HG02623 (cell line): ENCODE data around the gene OR1S1.
"Not testable (repeated sequence)": the region's sequence is repeated elsewhere in the genome, so short reads cannot be mapped to it uniquely, and the experiment has no call there.

Experiments
- ATAC-seq: cut with Tn5 transposase; IDR thresholded peaks from one replicate; pipeline ENCODE4 v1.9.1; 2021; ENCODE audit warnings: moderate library complexity; ENCODE audit not compliant: unreplicated experiment

OR1S1 gene

DNA sequence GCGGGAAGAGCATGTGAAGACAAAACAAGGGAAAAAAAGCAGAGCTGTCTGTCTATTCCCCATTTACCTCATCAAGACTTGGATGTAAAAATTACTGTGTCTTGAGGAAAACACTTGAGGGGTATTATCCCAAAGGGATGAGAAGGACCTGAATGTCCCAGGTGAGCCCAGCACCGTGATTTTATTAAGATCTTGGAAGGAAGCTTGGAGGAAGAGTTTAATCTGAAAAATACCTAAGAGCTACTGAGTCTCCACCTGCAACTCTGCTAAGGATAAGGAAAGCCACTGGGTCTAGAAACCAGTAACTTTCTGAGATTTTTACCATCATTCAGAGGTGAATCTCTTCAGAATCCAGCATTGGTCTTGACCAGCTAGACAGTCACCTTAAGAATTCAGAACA is at the start of gene OR1S1:
TSS of gene OR1S1 (plus strand) at position 301 of the 400 bp plus-strand sequence.
- not testable (repeated sequence) for ATAC-seq

DNA sequence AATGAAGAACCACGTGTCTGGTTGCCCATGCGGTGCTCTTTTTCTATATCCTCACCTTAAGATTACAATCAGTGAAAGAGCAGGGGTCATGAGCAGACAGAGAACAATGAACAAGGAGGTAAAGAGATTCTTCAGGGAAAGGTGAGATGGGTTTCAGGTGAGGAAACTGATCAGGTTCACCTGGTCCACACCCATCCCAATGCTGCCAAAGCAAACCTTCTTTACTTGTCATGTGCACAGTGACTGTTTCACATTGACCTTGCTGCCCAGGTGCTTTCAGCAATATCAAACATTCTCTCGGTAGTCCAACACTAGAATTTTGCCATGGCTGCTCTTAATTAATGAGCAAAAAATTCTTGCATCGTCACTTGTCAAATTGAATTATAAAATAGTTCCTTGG is 48.1 kb upstream of the OR1S1 start:
- ATAC-seq = no peak

DNA sequence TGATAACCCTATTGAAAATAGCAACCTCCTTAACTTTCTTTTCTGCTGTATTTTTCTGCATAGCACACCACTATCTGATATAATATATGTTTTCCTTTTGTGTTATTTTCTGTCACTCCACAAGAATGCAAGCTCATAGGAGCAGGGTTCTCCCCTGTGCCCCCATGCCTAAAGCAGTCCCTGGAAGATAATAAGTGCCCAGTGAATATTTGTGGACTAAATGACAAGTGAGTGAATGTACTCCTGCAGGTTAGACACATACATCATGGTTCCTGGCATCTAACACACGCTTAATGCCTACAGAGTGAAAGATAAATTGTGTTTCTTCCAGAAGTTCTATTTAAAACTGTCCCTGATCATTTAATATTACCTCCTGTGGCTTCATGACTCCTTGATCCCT is 47.5 kb upstream of the OR1S1 start:
- ATAC-seq = no peak

DNA sequence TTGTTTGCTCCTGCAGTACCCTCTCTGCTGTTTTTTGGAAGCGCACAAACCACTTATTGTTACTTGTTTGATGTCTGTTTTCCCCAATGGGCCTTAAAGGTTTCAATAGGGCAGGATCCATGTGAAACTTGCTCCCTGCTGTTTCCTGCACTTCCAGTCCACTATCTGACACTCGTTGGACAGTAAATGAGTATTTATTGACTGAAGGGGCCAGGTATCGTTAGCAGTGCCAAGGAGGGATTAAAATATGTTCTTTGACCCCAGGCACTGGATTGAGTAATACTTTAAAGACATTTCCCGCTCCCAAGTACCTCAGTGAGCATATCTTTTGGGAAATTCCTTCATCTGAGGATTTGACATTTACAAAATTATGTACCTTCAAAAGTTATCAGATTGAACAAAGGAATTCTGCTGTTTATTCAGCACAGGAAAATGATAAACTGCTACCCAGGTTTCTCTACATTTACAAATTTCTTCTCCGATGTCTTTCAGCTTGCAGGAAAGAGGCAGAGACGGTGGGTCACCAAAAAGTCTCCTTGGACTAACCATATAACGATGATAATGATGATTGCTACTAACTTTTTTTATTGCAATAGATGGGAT is 46.9 kb upstream of the OR1S1 start:
- ATAC-seq = no peak

DNA sequence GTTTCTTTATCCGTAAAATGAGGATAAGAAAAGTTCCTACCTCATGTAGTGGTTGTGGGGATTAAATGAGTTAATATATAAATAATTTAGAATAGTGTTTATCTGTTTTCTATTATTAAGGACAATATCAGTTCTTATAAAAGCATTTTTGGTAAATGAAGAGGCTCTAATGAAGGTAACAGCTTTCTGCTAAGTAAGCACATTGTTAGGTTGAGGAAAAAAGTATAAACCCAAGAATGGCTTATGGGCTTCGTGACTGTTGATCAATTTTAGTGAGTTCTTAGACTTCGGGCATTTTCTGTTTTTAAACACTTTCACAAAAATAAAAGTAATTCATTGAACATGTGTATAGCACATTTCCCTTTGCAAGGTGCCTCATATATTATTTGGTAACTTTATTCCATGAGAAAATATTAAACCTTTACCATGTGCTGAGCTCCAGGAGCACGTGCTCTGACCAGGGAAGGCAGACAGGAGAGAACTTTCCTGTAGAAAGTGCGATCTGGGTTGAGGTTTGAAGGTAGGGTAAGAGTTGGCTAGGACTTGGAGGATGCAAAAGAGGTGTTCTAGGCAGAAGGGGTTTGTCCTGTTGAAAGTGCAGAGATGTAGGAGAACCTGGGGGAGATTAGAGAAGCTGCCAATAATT is 35.0 kb upstream of the OR1S1 start:
- ATAC-seq = no peak

DNA sequence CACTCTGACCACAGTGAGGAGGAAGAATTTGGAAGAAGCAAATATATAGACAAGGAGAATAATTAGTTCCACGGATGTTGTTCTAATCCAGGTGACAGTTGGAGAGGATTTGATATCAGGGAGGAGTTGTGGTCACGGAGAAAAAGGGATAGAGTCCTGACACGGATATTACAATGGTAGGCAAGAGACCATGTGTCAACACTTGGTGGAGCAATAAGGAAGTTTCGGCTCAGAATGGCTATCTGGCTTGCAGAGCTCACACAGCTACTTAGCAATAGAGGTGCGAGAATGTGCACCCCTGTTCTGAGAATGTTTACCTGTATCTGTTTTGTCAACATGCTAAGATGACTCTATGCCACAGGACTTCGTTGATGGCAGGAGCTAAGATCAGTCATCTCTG is 34.1 kb upstream of the OR1S1 start:
- ATAC-seq = no peak

DNA sequence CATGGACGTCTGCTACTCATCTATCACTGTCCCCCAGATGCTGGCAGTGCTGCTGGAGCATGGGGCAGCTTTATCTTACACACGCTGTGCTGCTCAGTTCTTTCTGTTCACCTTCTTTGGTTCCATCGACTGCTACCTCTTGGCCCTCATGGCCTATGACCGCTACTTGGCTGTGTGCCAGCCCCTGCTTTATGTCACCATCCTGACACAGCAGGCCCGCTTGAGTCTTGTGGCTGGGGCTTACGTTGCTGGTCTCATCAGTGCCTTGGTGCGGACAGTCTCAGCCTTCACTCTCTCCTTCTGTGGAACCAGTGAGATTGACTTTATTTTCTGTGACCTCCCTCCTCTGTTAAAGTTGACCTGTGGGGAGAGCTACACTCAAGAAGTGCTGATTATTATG is 32.9 kb upstream of the OR1S1 start:
- no peak for ATAC-seq

DNA sequence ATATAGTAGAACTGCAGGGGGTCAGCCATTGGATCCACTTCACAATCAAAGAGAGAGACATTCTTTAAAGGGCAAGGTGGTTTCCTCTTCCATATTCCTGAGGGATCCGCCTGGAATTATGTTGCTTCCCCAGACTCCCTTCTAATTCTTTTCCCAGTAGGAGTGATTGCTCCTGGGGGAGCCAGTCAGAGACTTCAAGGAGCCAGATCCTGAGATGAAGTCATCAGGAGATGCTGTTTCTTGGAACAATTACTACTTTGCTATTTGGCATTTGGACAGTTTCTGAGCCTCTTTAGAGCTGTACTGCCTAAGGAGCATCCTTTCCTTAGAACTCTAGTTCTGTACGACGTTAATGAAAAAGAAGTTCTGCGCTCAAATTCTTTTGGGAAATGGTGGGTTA is 25.6 kb upstream of the OR1S1 start:
- ATAC-seq = no peak

DNA sequence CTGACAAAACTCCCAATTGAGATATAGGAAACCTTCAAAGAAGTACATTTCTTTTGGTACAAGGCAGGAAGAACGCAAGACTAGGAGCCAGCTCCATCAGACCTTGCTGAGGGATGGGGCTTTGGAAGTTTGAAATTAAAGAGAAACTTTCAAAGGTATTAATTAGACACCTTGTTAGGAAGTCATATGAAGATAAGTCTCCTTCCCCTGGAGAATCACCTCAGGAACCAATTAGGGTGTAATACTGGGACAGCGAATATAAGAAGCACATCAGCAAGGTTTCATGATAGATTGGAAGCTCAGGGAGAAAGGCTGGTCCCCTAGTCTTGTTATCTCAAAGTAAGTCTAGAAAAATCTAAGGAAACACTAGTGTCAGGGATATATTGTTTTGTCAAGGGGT is 23.8 kb upstream of the OR1S1 start, which contains the start of gene OR9Q2:
TSS of gene OR9Q2 (plus strand) at position 301 of the 400 bp plus-strand sequence. CDS start 1,421 bp downstream, outside the sequence.
- ATAC-seq = no peak

DNA sequence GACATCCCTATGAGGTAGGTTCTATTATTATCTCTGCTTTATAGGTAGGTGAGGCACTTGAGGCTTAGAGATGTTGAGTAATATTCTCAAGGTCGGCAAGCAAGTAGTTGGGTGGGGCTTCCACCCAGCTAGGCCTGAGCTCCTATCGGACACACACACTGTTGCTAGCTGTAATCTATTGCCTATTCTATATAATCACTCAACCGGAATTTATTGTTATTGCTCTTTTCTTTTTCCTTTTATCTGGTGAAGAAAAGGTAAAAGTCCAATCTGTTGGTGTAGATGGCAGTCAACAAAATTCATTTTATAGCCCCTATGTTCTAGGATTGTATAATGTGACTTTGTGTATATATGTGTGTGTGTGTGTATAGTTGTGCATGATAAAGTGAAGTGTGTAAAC is 20.3 kb upstream of the OR1S1 start:
- ATAC-seq = no peak

DNA sequence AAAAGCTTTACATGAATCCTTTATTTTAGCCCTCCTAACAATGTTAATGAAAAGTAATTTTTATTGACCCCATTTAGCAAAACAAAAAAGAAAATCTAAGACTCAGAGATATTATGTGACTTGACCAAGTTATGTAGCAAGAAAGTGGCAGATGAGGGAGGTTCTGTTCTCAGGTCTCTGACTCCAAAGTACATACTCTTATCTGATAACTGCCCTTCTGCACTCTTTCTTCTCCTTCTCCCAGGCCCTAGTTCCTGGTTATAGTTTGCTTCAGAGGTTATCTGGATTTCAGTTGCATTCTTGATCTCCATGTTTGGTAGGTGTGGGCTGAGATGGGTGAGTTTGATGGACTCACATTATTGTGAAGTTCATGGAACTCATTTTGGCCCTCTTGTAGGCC is 19.1 kb upstream of the OR1S1 start:
- no peak for ATAC-seq

DNA sequence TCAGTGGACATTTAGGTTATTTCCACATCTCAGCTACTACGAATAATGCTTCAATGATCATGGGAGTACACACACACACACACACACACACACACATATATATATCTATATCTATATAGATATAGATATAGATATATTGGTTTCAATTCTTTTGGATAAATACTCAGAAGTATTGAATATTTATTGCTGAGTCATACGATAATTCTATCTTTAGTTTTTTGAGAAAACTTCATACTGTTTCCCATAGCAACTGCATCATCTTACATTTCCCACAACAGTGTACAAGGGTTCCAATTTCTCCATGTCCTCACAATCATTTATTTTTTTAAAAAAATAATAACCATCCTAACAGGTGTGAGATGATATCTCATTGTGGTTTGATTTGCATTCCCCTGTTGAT is 16.6 kb upstream of the OR1S1 start:
- no peak for ATAC-seq

DNA sequence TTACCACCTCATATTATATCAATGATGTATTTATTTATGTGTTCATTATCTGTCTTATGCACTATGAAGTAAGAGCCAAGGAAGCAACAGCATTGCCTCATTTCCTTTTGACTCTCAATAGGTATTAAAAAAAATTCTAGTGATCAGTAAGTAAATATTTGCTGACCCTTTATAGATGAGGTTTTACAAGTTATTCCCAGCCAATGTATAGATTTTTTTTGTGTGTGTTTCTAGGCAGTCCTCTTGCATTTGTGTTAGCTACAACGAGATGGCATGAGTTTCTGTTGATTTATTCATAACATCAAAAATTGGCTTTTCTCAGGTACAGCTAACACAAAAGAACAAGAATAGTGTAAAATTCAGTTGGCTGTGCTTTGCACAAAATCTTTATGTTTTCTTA is 13.2 kb upstream of the OR1S1 start:
- ATAC-seq = no peak

DNA sequence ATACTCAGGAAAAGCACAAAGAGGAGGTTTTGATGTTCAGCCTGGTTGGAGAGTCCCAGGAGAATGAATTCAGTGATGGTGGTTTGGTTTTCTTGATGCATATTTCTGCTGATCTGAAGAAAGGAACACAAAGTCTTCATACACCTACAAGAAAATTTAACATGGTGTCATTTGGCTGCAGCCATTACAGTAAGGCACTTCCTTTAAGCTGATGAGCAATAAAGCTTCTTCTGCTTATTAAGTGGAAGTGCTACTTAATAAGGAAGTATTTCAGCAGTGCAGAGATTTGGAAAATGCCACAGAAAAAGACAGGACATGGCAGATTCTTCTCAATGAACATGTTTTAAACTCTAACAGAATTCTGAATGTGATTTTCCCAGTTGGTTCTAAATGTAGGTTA is 8.5 kb upstream of the OR1S1 start, which contains the start of gene OR1S2:
TSS of gene OR1S2 (minus strand) at position 101 of the 400 bp plus-strand sequence. CDS start at position 101, 0 bp downstream.
- no peak for ATAC-seq

DNA sequence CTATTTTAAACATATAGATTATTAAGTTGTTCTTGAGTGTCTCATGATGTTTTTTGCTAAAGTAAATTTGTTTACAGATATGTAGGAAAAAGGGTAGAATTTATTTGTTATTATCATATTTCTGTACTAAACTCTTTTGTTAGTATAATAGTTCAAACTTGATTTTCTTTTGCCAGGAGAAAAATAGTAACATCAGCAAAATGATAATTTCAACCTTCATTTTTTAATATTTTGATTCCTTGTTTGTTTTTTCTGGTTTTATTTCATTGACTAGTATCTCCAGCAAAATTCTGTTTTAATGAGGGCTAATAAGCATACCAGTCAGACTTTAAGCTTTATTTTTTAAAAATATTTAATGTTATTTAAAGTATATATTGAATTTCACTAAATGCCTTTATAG is 4.0 kb downstream of the OR1S1 start:
- no peak for ATAC-seq

DNA sequence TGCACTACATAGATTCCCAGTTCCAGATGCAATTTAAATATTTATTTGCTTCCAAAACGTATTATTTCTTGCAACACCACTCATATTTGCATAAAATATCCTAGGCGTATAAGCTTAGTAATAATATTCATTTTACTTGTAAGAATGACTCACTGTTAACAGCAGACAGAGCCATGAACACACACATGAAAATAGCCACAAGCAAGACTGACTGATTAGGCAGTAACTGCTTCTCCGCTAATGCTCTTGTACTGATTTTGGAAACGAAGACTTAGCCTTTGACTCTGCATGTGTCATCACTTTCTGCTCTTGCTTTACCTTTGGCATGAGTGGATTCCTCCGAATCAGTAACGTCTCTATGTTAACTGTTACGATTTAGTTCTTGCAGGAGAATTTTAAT is 10.2 kb downstream of the OR1S1 start:
- no peak for ATAC-seq

DNA sequence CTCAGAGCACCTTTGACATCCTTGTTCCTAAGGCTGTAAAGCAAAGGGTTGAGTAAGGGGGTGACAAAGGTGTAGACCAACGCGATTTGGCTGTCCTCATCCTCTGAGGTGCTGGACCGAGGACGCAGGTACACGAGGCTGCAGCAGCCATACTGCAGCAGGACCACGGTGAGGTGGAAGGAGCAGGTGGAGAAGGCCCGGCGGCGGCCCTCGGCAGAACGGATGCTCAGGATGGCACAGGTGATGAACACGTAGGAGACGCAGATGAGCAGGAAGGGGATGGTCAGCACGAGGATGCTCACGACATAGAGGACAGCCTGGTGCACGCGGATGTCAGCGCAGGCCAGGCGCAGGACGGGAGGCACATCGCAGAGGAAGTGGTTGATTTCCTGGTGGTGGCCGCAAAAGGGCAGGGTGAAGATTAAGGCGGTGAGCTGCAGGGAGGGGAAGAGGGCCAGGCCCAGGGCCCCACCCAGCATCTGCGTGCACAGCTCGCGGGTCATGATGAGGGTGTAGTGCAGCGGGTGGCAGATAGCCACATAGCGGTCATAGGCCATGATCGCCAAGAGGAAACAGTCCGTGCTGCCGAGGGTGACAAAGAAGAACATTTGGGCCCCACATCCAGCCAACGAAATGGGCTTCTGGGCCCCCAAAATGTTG is 15.6 kb downstream of the OR1S1 start:
- ATAC-seq = no peak

DNA sequence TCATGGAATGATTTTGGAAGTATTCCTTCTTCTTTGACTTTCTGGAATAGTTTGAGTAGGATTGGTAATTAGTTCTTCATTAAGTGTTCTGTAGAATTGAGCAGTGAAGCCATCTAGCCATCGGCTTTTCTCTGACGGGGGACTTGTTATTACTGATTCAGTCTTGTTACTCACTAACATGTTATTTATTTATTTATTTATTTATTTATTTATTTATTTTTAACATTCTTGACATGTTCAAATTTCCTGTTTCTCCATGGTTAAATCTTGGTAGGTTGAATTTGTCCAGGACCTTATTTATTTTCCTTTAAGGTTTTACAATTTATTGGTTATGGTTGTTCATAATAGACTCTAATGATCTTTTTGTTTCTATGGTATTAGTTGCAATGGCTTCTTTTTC is 31.4 kb downstream of the OR1S1 start:
- no peak for ATAC-seq

DNA sequence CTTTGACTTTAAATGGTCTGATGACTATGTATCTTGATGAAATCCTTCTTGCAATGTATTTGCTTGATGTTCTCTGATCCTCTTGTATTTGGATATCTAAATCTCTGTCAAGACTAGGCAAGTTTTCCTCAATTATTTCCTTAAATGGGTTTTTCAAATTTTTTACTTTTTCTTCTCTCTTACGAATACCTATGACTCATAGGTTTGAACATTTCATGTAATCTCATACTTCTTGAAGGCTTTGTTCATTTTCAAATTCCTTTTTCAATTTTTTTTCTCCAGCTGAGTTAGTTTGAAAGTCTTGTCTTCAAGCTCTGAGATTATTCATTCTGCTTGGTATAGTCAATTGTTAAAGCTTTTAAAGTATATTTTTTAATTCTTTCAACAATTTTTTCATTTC is 42.4 kb downstream of the OR1S1 start:
- no peak for ATAC-seq

DNA sequence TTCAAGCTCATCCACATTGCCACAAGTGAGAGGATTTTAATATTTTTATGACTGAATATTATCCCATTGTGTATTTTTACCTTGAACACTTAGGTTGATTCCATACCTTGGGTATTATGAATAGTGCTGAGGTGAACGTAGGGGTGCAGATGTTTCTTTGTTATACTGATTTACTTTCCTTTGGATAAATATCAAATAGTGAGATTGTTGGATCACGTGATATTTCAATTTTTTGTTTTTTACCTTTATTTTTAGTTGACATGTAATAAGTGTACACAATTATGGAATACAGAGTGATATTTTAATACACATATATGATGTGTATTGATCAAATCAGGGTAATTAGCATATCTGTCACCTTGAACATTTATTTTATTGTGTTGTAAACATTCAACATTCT is 47.5 kb downstream of the OR1S1 start:
- no peak for ATAC-seq
